ENCODE results near the gene XRCC1. TPM values are rescaled to one million over a fixed set of nuclear protein-coding genes. Genes with fewer than 3 reads are reported as not detected.

The XRCC1 gene
- total and polyA plus RNA-seq, 9 of the 15 experiments (the other 6 are each of a cell fraction or from before 2014, with no cell fraction given) = 1.5 to 36.9 (median 24.9) TPM

DNA sequence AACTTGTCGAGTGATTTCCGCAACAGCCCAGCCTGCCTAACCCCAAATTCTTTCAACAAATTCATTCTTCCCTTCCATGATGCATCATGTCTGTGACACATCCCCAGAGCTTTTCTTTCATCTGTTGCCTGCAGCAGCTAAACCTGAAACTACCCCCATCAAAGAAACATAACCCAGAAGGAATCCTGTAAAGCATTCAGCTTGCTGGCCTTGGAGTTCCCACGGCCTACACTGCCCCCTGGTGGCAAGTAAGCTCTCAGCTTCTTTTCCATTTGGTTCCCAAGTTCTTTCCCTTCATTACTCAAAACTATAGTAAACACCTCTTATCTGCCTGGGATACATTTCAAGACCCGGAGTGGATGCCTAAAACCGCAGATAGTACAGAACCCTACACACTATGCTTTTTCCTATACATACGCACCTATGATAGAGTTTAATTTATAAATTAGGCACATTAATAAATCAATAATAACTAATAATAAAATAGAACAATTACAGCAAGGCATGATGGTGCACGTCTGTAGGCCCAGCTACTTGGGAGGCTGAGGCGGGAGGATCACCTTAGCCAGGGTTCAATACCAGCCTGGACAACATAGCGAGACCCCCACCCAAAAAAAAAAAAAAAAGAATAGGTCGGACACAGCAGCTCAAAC is 55.8 kb downstream of the XRCC1 start:
- no peak overlapping the region for H3K27ac ChIP-seq (ENCODE audit: extremely low read depth, low read depth, low read length)
- H3K9me3 ChIP-seq (replicated peaks; ENCODE audit: control insufficient read depth, insufficient read depth, low read depth, low read length) = no peaks in the 10 kb centered on the region
- ChIA-PET CTCF (ENCODE audit: low intra/inter-chr PET ratio) (interaction anchor here (0.5 to 3.0 kb wide), 7 partner anchors 53 to 1059 kb away, joined by 3 to 50 read pairs (median 5); no protein-coding TSS in a partner anchor), POLR2A (interaction anchor here (1.0 to 2.4 kb wide), 7 partner anchors 9 to 94 kb away, joined by 3 to 19 read pairs (median 5); partner anchors contain the start of gene PHLDB3)
- peak; percentile 90 for ATAC-seq
- H3K27me3 ChIP-seq (ENCODE audit: control insufficient read depth in 2 of 2, insufficient read depth in 2 of 2, low read length in 2 of 2) = no peaks in the 10 kb centered on the region
- H3K4me1 ChIP-seq (replicated peaks in 1 of 2; ENCODE audit: control insufficient read depth in 2 of 2, insufficient read depth in 2 of 2, low read length in 2 of 2) = peaks cover 0 to 5% of the 10 kb centered on the region in 2 experiments; a peak in 3 of 5 replicates
- WGBS (ENCODE audit: insufficient coverage, low coverage, missing lambda C conversion rate) = 34% methylated on average over 10 of the region's 10 CpGs
- no peaks in the 10 kb centered on the region for H3K36me3 ChIP-seq (ENCODE audit: control insufficient read depth, insufficient read depth, low read length)
- intact Hi-C loops (cut with micrococcal nuclease) (loop anchor here (1.0 kb wide), 2 partner anchors 72 to 86 kb away; no protein-coding TSS in a partner anchor), in situ Hi-C loops (cut with MboI) (loop anchor here (5.0 kb wide), 1 partner anchor 72 kb away; no protein-coding TSS in a partner anchor)
- BruUV-seq (replicated peaks) = no TSS peak
- H3K9ac ChIP-seq (ENCODE audit: insufficient read depth in 1 of 2, low read depth in 2 of 2, low read length in 2 of 2) = no peak overlapping the region
- no peak overlapping the region for H3K4me3 ChIP-seq
- peak; percentile 95 for FAIRE-seq
- H2AFZ ChIP-seq (ENCODE audit: low read depth, low read length) = no peak overlapping the region
- no peaks in the 10 kb centered on the region for H3K79me2 ChIP-seq (ENCODE audit: control insufficient read depth, insufficient read depth, low read length)
- peak; percentile 68 to 89 (median 70) for DNase-seq (ENCODE audit: extremely low read depth in 1 of 4, low spot score in 3 of 4)
- no peak overlapping the region for H3K4me2 ChIP-seq (ENCODE audit: insufficient read depth, low read length)
- H4K20me1 ChIP-seq (replicated peaks; ENCODE audit: control insufficient read depth, insufficient read depth, low read length) = no peaks in the 10 kb centered on the region
- no peaks in the 10 kb centered on the region for H3K9me1 ChIP-seq (ENCODE audit: control insufficient read depth, insufficient read depth, low read length)
- TF ChIP-seq, protein P1, sequence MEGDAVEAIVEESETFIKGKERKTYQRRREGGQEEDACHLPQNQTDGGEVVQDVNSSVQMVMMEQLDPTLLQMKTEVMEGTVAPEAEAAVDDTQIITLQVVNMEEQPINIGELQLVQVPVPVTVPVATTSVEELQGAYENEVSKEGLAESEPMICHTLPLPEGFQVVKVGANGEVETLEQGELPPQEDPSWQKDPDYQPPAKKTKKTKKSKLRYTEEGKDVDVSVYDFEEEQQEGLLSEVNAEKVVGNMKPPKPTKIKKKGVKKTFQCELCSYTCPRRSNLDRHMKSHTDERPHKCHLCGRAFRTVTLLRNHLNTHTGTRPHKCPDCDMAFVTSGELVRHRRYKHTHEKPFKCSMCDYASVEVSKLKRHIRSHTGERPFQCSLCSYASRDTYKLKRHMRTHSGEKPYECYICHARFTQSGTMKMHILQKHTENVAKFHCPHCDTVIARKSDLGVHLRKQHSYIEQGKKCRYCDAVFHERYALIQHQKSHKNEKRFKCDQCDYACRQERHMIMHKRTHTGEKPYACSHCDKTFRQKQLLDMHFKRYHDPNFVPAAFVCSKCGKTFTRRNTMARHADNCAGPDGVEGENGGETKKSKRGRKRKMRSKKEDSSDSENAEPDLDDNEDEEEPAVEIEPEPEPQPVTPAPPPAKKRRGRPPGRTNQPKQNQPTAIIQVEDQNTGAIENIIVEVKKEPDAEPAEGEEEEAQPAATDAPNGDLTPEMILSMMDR (IDR thresholded peaks at IDR 0.05 in 2 of 3, conservative IDR thresholded peaks at IDR 0.05 in 1 of 3; ENCODE audit: insufficient read depth in 2 of 3, low read depth in 1 of 3, low read length in 3 of 3) = peak; percentile 88 to 95 (median 89)
- TF ChIP-seq DDX20 (tag; IDR thresholded peaks at IDR 0.05; ENCODE audit: low read depth) (no peak), RCOR1 (IDR thresholded peaks at IDR 0.05; ENCODE audit: borderline replicate concordance in 1 of 2, low read depth in 2 of 2, low read length in 2 of 2) (peak in 1 of 2 experiments; percentile 51; a peak in 1 of 4 replicates), L3MBTL2 (IDR thresholded peaks at IDR 0.05) (0 out of 2 replicates have a peak, but pooled peaks have one; percentile 21), ARNT (IDR thresholded peaks at IDR 0.05) (peak in 1 of 2 experiments; percentile 38; a peak in 1 of 4 replicates), ZFP30 (CRISPR knock-in tag; IDR thresholded peaks at IDR 0.05; ENCODE audit: borderline replicate concordance) (no peak), ARID1B (IDR thresholded peaks at IDR 0.05) (peak; percentile 27; the same call in 1 of the 2 replicates), YY1 (IDR thresholded peaks at IDR 0.05; ENCODE audit: borderline replicate concordance in 1 of 3, control insufficient read depth in 1 of 3, extremely low read depth in 1 of 3, insufficient read depth in 3 of 3, insufficient read length in 1 of 3, insufficient replicate concordance in 2 of 3, low read depth in 1 of 3, low read length in 2 of 3) (no peak)
- TF ChIP-seq, protein P2, sequence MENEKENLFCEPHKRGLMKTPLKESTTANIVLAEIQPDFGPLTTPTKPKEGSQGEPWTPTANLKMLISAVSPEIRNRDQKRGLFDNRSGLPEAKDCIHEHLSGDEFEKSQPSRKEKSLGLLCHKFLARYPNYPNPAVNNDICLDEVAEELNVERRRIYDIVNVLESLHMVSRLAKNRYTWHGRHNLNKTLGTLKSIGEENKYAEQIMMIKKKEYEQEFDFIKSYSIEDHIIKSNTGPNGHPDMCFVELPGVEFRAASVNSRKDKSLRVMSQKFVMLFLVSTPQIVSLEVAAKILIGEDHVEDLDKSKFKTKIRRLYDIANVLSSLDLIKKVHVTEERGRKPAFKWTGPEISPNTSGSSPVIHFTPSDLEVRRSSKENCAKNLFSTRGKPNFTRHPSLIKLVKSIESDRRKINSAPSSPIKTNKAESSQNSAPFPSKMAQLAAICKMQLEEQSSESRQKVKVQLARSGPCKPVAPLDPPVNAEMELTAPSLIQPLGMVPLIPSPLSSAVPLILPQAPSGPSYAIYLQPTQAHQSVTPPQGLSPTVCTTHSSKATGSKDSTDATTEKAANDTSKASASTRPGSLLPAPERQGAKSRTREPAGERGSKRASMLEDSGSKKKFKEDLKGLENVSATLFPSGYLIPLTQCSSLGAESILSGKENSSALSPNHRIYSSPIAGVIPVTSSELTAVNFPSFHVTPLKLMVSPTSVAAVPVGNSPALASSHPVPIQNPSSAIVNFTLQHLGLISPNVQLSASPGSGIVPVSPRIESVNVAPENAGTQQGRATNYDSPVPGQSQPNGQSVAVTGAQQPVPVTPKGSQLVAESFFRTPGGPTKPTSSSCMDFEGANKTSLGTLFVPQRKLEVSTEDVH (IDR thresholded peaks at IDR 0.05; ENCODE audit: low read depth, partially characterized antibody) = peak; percentile 36
